GOT3 (cell line): ENCODE results near the gene RHOBTB1.
"Not testable (repeated sequence)": the region's sequence is repeated elsewhere in the genome, so short reads cannot be mapped to it uniquely, and the experiment has no call there.

Source experiments
- DNase-seq: peaks from one replicate; lab custom pipeline; 2025; ENCODE audit warnings: mixed read lengths; lab: John Stamatoyannopoulos, UW

Gene RHOBTB1

DNA sequence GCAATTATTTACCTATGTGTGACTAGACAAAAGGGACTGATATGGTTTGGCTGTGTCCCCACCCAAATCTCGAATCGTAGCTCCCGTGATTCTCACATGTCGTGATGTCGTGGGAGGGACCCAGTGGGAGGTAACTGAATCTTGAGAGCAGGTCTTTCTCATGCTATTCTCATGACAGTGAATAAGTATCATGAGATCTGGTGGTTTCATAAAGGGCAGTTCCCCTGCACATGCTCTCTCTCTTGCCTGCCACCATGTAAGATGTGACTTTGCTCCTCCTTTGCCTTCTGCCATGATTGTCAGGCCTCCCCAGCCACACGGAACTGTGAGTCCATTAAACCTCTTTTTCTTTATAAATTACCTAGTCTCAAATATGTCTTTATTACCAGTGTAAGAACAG, 37.2 kb downstream of the RHOBTB1 start:
- DNase-seq = not testable (repeated sequence)

- DNase-seq = no peak
Measured at GRCh38 chr10:60906411-60906810, 37.6 kb downstream of the RHOBTB1 start.

DNA sequence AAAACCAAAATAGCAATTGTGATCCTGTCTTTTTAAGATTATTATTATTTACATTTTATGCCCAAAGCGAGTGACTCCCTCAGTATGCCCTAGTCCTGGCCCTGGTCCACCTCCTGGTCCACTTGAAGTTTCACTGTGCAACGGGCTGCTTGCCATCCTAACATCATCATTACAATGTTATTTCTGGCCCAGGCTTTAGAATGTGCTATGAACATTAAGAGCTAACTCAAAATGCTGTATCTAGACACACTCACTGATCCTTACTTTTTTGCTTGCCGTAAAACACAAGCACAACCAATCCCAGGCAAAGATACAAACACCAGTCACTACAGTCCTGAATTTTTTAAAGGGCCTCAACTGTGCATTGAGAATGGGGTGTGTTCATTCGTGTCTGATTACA, 38.4 kb downstream of the RHOBTB1 start:
- DNase-seq = no peak

GRCh38 chr10:60903096-60903495, 40.9 kb downstream of the RHOBTB1 start:
- no peak for DNase-seq

- DNase-seq = no peak
Measured at GRCh38 chr10:60901561-60902235, 42.3 kb downstream of the RHOBTB1 start.

DNA sequence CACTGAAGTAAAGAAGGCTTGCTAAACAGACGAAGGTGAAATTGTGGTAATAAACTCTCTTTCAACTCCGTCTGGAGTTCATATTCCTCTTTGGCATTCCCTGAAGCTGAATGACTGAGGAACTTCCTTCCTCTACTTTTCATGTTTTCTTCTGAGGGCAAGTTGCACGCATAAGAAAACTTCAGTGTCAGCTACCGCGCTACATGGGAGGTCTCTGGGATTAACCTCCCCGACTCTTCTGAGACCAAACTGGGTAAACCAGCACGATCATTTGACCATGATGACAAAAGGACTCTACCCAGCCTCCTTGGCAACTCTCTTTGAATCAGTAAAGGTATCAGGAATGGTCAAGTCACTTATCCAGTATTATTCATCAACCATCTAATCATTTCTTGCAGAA, 44.7 kb downstream of the RHOBTB1 start:
- no peak for DNase-seq

GRCh38 chr10:60898321-60898720, 45.7 kb downstream of the RHOBTB1 start:
- no peak for DNase-seq

DNA sequence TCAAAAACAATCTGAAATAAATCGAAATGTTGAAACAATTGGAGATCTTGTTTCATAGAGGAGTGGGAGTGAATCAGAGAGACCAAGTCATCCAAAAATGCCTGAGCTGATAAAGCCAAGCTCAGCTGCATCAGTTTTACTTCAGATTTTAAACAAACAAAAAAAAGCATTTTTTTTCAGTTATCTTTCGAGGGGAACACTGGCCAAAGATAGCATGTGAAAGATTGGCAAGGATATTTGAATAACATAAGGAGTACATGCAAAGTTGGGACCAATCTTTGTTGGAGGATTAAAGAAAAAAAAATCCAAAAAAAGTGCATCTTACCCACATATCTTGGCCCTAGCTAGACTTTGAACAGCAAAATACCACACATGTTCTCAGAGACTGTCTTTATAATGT, 47.2 kb downstream of the RHOBTB1 start:
- DNase-seq = no peak

DNA sequence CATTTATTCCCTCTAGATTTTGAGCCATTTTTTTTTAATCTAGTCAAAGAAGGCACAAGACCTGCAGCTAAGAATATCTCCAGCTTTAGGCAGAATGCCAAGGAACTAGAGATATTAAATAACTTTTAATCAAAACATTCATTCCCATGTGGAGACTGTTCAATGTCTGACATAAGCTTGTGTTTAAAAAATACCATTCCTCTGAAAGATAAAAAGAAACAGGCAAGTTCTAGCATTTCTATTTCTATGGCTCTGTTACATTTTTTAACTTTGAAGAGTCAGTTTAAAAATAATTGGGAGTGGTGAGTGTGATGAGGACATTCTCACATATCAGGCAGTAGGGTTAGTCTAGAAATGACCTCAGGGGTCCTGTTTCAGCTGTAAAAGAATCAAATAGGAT, 48.0 kb downstream of the RHOBTB1 start:
- DNase-seq = no peak

DNA sequence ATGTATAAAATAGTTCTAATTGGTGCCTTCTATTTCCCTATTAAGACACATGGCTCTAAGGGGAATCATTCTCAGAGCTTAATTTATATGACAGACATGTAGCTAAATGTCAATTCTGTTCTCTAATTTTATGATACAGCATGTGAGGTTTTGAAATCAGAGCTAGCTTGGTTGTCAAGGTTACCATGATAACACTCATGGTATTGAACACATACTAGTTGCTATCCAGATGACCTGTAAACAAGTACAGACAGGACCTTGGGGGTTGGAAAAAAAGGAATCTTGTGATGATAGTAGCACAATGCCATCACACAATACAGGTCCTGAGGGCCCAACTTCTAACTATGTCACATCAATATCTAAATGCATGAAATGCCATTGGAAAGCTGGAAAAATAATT, 49.2 kb downstream of the RHOBTB1 start:
- no peak for DNase-seq

- no peak for DNase-seq
Measured at GRCh38 chr10:60893231-60893630, 50.8 kb downstream of the RHOBTB1 start.

DNA sequence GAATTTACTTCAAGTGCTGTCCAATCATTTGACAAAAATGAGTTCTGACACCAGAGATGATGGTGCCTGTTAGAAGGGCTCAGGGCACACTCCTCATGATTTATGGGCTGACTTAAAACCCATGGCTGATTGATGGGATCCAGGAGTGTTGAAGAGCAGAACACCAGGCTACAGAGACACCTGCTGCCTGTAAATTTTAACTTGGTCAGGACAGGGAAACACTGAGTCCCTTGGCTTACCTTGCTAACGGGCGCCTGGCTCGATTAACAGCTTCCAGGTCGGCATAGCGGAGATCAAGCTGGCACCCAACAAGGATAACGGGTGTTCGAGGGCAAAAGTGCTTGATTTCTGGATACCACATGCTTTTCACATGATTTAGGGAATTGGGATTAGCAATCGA, 51.4 kb downstream of the RHOBTB1 start:
- DNase-seq = no peak

GRCh38 chr10:60890811-60891210, 53.2 kb downstream of the RHOBTB1 start:
- no peak for DNase-seq

GRCh38 chr10:60883187-60883586, 60.8 kb downstream of the RHOBTB1 start:
- DNase-seq = no peak

DNA sequence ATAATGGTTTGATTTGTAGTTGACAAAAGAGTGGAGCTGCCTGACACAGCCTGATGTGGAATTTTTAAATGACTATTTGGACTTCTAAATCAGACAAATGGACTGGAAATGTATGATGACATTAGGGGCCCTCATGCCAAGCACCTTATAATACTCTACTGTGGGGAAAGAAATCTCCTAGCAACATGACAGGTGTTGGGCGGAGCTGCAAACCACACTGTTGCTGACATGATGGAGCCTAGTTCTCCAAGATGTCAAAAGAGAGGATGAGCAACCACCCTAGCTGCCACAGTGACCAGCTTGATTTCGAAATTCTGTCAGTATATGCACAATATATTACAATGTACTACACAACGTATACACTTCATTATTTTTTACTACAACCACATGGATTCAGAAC, 65.8 kb downstream of the RHOBTB1 start:
- no peak for DNase-seq

- no peak for DNase-seq
Measured at GRCh38 chr10:60877777-60878120, 66.2 kb downstream of the RHOBTB1 start.

- DNase-seq = no peak
Measured at GRCh38 chr10:60877061-60877776, 66.8 kb downstream of the RHOBTB1 start.

DNA sequence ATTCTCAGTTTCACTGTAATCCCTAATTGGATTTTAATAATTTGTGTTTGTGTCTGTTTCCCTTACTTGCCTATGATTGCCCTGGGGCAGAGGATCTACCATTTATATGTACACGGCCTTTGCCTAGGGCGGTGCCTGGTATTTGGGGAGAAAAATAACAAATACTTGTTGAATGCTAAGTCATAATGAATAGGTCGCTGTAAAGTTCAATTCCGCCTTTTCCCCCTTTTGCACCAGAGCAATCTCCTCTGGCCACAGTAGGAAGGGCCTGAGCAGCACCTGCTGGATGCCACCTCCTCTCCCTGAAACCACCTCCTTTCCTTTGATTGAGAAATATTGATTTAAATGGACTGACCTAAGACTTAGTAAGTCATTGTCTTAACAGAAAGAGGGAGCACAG, 70.2 kb downstream of the RHOBTB1 start:
- no peak for DNase-seq

DNA sequence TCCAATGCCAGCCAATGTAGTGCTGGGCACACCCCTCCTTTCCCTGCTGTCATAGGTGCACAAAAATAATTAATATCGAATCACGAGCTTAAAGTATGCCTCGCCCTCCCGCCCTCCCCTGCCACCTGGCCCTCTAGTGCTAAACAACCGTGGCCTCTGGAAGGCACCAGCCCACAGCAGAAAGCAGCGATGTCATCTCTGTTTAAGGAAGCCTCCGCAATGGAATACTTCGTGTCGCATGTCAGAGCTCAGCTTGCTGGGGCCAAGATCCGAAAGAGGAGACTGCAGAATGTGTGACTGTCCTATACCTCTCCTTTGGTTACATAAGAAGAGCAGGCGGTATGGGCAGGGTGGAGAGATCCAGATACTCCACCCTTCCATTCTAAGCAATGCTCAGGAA, 71.5 kb downstream of the RHOBTB1 start:
- DNase-seq = no peak

GRCh38 chr10:60871215-60871614, 72.8 kb downstream of the RHOBTB1 start:
- no peak for DNase-seq

GRCh38 chr10:60870803-60871202, 73.2 kb downstream of the RHOBTB1 start:
- no peak for DNase-seq

GRCh38 chr10:60870416-60870728, 73.6 kb downstream of the RHOBTB1 start:
- DNase-seq = no peak

GRCh38 chr10:60869652-60870415, 74.2 kb downstream of the RHOBTB1 start:
- no peak for DNase-seq
